HG02642 (cell line): ENCODE data around the gene TMEM126A.
"Not testable (repeated sequence)": the region's sequence is repeated elsewhere in the genome, so short reads cannot be mapped to it uniquely, and the experiment has no call there.

Source experiments
- ATAC-seq: cut with Tn5 transposase; IDR thresholded peaks from one replicate; pipeline ENCODE4 v1.9.1; 2021; ENCODE audit warnings: mild to moderate bottlenecking; ENCODE audit not compliant: unreplicated experiment, poor library complexity

Gene TMEM126A

GRCh38 chr11:85647604-85648299 is at the start of gene TMEM126A:
TSS of gene TMEM126A (plus strand) at chr11:85647967. CDS start at chr11:85650256, 2,289 bp downstream.
- peak; percentile 100 for ATAC-seq

GRCh38 chr11:85599083-85599482 is 48.7 kb upstream of the TMEM126A start:
- no peak for ATAC-seq

GRCh38 chr11:85602526-85603213 is 45.1 kb upstream of the TMEM126A start:
- ATAC-seq, result no peak

GRCh38 chr11:85603220-85603619 is 44.5 kb upstream of the TMEM126A start:
- no peak for ATAC-seq

- not testable (repeated sequence) for ATAC-seq
Measured at GRCh38 chr11:85606237-85606636, 41.5 kb upstream of the TMEM126A start.

GRCh38 chr11:85608621-85609020 is 39.1 kb upstream of the TMEM126A start:
- ATAC-seq, result not testable (repeated sequence)

- not testable (repeated sequence) for ATAC-seq
Measured at GRCh38 chr11:85609286-85609685, 38.5 kb upstream of the TMEM126A start.

- not testable (repeated sequence) for ATAC-seq
Measured at GRCh38 chr11:85611643-85612042, 36.1 kb upstream of the TMEM126A start.

- ATAC-seq, result no peak
Measured at GRCh38 chr11:85619499-85619898, 28.3 kb upstream of the TMEM126A start.

- no peak for ATAC-seq
Measured at GRCh38 chr11:85620256-85620655, 27.5 kb upstream of the TMEM126A start.

GRCh38 chr11:85626496-85626895 is 21.3 kb upstream of the TMEM126A start:
- ATAC-seq, result no peak

- ATAC-seq, result peak; percentile 4
Measured at GRCh38 chr11:85627332-85627997, 20.3 kb upstream of the TMEM126A start, which contains the start of gene DLG2. TSS of gene DLG2 (minus strand) at chr11:85627344.

- ATAC-seq, result peak; percentile 99
Measured at GRCh38 chr11:85627998-85628770, 19.6 kb upstream of the TMEM126A start, which contains the start of gene TMEM126B. TSS of gene TMEM126B (plus strand) at chr11:85628593. CDS start at chr11:85628608, 15 bp downstream.

GRCh38 chr11:85628771-85629341 is 18.9 kb upstream of the TMEM126A start:
- ATAC-seq, result peak; percentile 11

- ATAC-seq, result no peak
Measured at GRCh38 chr11:85634747-85635146, 13.0 kb upstream of the TMEM126A start.

- ATAC-seq, result no peak
Measured at GRCh38 chr11:85643191-85643614, 4.6 kb upstream of the TMEM126A start.

- no peak for ATAC-seq
Measured at GRCh38 chr11:85647078-85647477, 689 bp upstream of the TMEM126A start.

- no peak for ATAC-seq
Measured at GRCh38 chr11:85651118-85651517, 3.4 kb downstream of the TMEM126A start.

GRCh38 chr11:85652786-85653447 is 5.2 kb downstream of the TMEM126A start:
- ATAC-seq, result no peak
